ENCODE data around the gene SPDEF. TPM values are rescaled to one million over a fixed set of nuclear protein-coding genes. Genes with fewer than 3 reads are reported as not detected.

The SPDEF gene
- total and polyA plus RNA-seq, 2 donors (not counting 1 experiment from before 2014, with no cell fraction given), result under 0.01 to 0.03 TPM

- H3K27ac ChIP-seq (ENCODE audit: insufficient read depth, low read length), result no peak overlapping the region
- H2AFZ ChIP-seq (ENCODE audit: low read length), result no peak overlapping the region
- TF ChIP-seq CTCF (conservative IDR thresholded peaks at IDR 0.05 in 1 of 2, IDR thresholded peaks at IDR 0.05 in 1 of 2; ENCODE audit: low read depth in 1 of 2, low read length in 2 of 2), result no peak
- TF ChIP-seq EZH2 (IDR thresholded peaks at IDR 0.05; ENCODE audit: low read length, missing control alignments), result no peak
- H3K4me1 ChIP-seq (ENCODE audit: control insufficient read depth, extremely low read depth, insufficient read depth, low read length), result peaks cover 3% of the 10 kb centered on the region
- no peak for DNase-seq (ENCODE audit: low read depth in 2 of 2)
- no peak overlapping the region for H3K4me2 ChIP-seq (ENCODE audit: extremely low read depth, insufficient read depth, low read length)
- no peaks in the 10 kb centered on the region for H3K9me3 ChIP-seq (ENCODE audit: control insufficient read depth, insufficient read depth, low read depth, low read length)
- H3K4me3 ChIP-seq (replicated peaks in 1 of 4; ENCODE audit: control extremely low read depth in 1 of 4, insufficient read depth in 1 of 4, low read depth in 3 of 4, low read length in 4 of 4), result no peak overlapping the region
- H3K27me3 ChIP-seq (ENCODE audit: control insufficient read depth, insufficient read depth, low read length), result peaks cover 7% of the 10 kb centered on the region
- no peaks in the 10 kb centered on the region for H3K79me2 ChIP-seq (ENCODE audit: control insufficient read depth, insufficient read depth, low read length)
- H3K36me3 ChIP-seq (ENCODE audit: control insufficient read depth, insufficient read depth, low read length), result no peaks in the 10 kb centered on the region
- H3K9ac ChIP-seq (ENCODE audit: insufficient read depth, low read length), result no peak overlapping the region
- H4K20me1 ChIP-seq (ENCODE audit: control insufficient read depth, extremely low read depth, insufficient read depth, low read length), result no peaks in the 10 kb centered on the region
These were observed 9.6 kb upstream of the SPDEF start for GRCh38 chr6:34565722-34566137.

GRCh38 chr6:34564181-34564580 lies 8.1 kb upstream of the SPDEF start:
- TF ChIP-seq CTCF (conservative IDR thresholded peaks at IDR 0.05 in 1 of 2, IDR thresholded peaks at IDR 0.05 in 1 of 2; ENCODE audit: low read depth in 1 of 2, low read length in 2 of 2), result no peak
- no peak for TF ChIP-seq EZH2 (IDR thresholded peaks at IDR 0.05; ENCODE audit: low read length, missing control alignments)

GRCh38 chr6:34563513-34563870 lies 7.4 kb upstream of the SPDEF start:
- H3K9ac ChIP-seq (ENCODE audit: insufficient read depth, low read length), result no peak overlapping the region
- no peaks in the 10 kb centered on the region for H4K20me1 ChIP-seq (ENCODE audit: control insufficient read depth, extremely low read depth, insufficient read depth, low read length)
- no peaks in the 10 kb centered on the region for H3K9me3 ChIP-seq (ENCODE audit: control insufficient read depth, insufficient read depth, low read depth, low read length)
- no peak for DNase-seq (ENCODE audit: low read depth in 2 of 2)
- peaks cover 3% of the 10 kb centered on the region for H3K4me1 ChIP-seq (ENCODE audit: control insufficient read depth, extremely low read depth, insufficient read depth, low read length)
- H2AFZ ChIP-seq (ENCODE audit: low read length), result no peak overlapping the region
- no peak overlapping the region for H3K4me2 ChIP-seq (ENCODE audit: extremely low read depth, insufficient read depth, low read length)
- TF ChIP-seq CTCF (conservative IDR thresholded peaks at IDR 0.05 in 1 of 2, IDR thresholded peaks at IDR 0.05 in 1 of 2; ENCODE audit: low read depth in 1 of 2, low read length in 2 of 2), result no peak
- no peak for TF ChIP-seq EZH2 (IDR thresholded peaks at IDR 0.05; ENCODE audit: low read length, missing control alignments)
- no peak overlapping the region for H3K4me3 ChIP-seq (replicated peaks in 1 of 4; ENCODE audit: control extremely low read depth in 1 of 4, insufficient read depth in 1 of 4, low read depth in 3 of 4, low read length in 4 of 4)
- H3K36me3 ChIP-seq (ENCODE audit: control insufficient read depth, insufficient read depth, low read length), result no peaks in the 10 kb centered on the region
- no peaks in the 10 kb centered on the region for H3K79me2 ChIP-seq (ENCODE audit: control insufficient read depth, insufficient read depth, low read length)
- no peak overlapping the region for H3K27ac ChIP-seq (ENCODE audit: insufficient read depth, low read length)
- peaks cover 4% of the 10 kb centered on the region for H3K27me3 ChIP-seq (ENCODE audit: control insufficient read depth, insufficient read depth, low read length)

More at GRCh38 chr6:34564181-34564580, 8.1 kb upstream of the SPDEF start:
- H3K4me3 ChIP-seq (replicated peaks in 1 of 4; ENCODE audit: control extremely low read depth in 1 of 4, insufficient read depth in 1 of 4, low read depth in 3 of 4, low read length in 4 of 4), result no peak overlapping the region
- no peak for DNase-seq (ENCODE audit: low read depth in 2 of 2)
- H3K4me2 ChIP-seq (ENCODE audit: extremely low read depth, insufficient read depth, low read length), result no peak overlapping the region
- no peak overlapping the region for H3K9ac ChIP-seq (ENCODE audit: insufficient read depth, low read length)
- H2AFZ ChIP-seq (ENCODE audit: low read length), result no peak overlapping the region
- no peak overlapping the region for H3K27ac ChIP-seq (ENCODE audit: insufficient read depth, low read length)
- H3K79me2 ChIP-seq (ENCODE audit: control insufficient read depth, insufficient read depth, low read length), result no peaks in the 10 kb centered on the region
- peaks cover 3% of the 10 kb centered on the region for H3K4me1 ChIP-seq (ENCODE audit: control insufficient read depth, extremely low read depth, insufficient read depth, low read length)
- peaks cover 5% of the 10 kb centered on the region for H3K27me3 ChIP-seq (ENCODE audit: control insufficient read depth, insufficient read depth, low read length)
- no peaks in the 10 kb centered on the region for H3K36me3 ChIP-seq (ENCODE audit: control insufficient read depth, insufficient read depth, low read length)
- no peaks in the 10 kb centered on the region for H3K9me3 ChIP-seq (ENCODE audit: control insufficient read depth, insufficient read depth, low read depth, low read length)
- no peaks in the 10 kb centered on the region for H4K20me1 ChIP-seq (ENCODE audit: control insufficient read depth, extremely low read depth, insufficient read depth, low read length)

Data from fibroblast of lung (primary cell).